Small intestine (tissue), 16 donors: ENCODE measurements around the gene NOC4L. TPM values are rescaled to one million over a fixed set of nuclear protein-coding genes. Genes with fewer than 3 reads are reported as not detected.
"Not testable (repeated sequence)": the region's sequence is repeated elsewhere in the genome, so short reads cannot be mapped to it uniquely, and the experiment has no call there.

ENCODE experiments used
- DNase-seq, 2 donors: peaks; one replicate each; pipeline versions ENCODE4 v3.0.0 to v3.0.0-alpha.2; 2013
- FAIRE-seq: peaks from 2 replicates; lab custom pipeline; 2012; peaks lifted over from hg19 to GRCh38; lab: Jason Lieb, UNC
- H3K27ac ChIP-seq, 3 donors: one replicate each; pipeline ENCODE4 v1.5.1; 2013; ENCODE audit warnings: low read length in 2 of 3, mild to moderate bottlenecking in 2 of 3, control low read depth in 1 of 3, inconsistent platforms in 1 of 3, low read depth in 1 of 3, moderate library complexity in 1 of 3
- H3K27me3 ChIP-seq, 3 donors: one replicate each; pipeline ENCODE4 v1.6.1; 2013; ENCODE audit warnings: low read length in 3 of 3, inconsistent platforms in 1 of 3; ENCODE audit not compliant: control insufficient read depth in 3 of 3, insufficient read depth in 3 of 3
- H3K36me3 ChIP-seq, 3 donors: one replicate each; pipeline ENCODE4 v1.6.1; 2013; ENCODE audit warnings: low read length in 3 of 3, inconsistent platforms in 1 of 3, low read depth in 1 of 3, mild to moderate bottlenecking in 1 of 3, moderate library complexity in 1 of 3; ENCODE audit not compliant: control insufficient read depth in 3 of 3, insufficient read depth in 2 of 3
- H3K4me1 ChIP-seq, 3 donors: one replicate each; pipeline ENCODE4 v1.6.1; 2013; ENCODE audit warnings: low read length in 2 of 3, inconsistent platforms in 1 of 3, low read depth in 1 of 3, mild to moderate bottlenecking in 1 of 3, moderate library complexity in 1 of 3; ENCODE audit not compliant: control insufficient read depth in 3 of 3, insufficient read depth in 2 of 3
- H3K4me3 ChIP-seq, 3 donors: one replicate each; pipeline ENCODE4 v1.5.1; 2013; ENCODE audit warnings: low read length in 3 of 3, control low read depth in 1 of 3, inconsistent platforms in 1 of 3, low read depth in 1 of 3, mild to moderate bottlenecking in 1 of 3, moderate library complexity in 1 of 3
- H3K9me3 ChIP-seq, 2 donors: one replicate each; pipeline ENCODE4 v1.6.1; 2013; ENCODE audit warnings: low read depth in 1 of 2, low read length in 1 of 2; ENCODE audit not compliant: control insufficient read depth in 2 of 2, insufficient read depth in 1 of 2
- WGBS, 3 donors: extraction: QIAGEN DNeasy Blood & Tissue Kit; methylation state at CpG; one replicate each; pipeline ENCODE4 v1.1.7; 2013; 5-methylcytosine and 5-hydroxymethylcytosine counted together
- long read RNA-seq, 10 donors: transcript quantifications; one replicate each; lab custom pipeline, GENCODE V29; 2026
- polyA plus RNA-seq, 4 donors: library from polyadenylated mRNA; stranded (reverse) in 3 of 4; unstranded in 1 of 4; fragments of 200-250 nt in 3 of 4; fragments of 120-200 nt in 1 of 4; gene quantifications; one replicate each; pipeline versions ENCODE4 v1.2.1 to v1.2.3, GENCODE V29; 2013
- donor health status: healthy with polysubstance abuse.
- donor health status: control.
- donor health status: control.
- donor health status: Bipolar disorder and iron deficiency.
- donor health status: healthy.

The NOC4L gene
- 10 to 100 TPM; 13.2 to 32.4 (median 27.5) TPM for polyA plus RNA-seq
- long read RNA-seq, donor 1, transcript NOC4L-201 (15 exons, 1,632 nt) = major isoform, 11 of 13 reads
- long read RNA-seq, donor 1, partial matches to known transcripts = 0 of 13 reads
- long read RNA-seq, donor 1, other reads (novel, unspliced or antisense) = 0 of 13 reads
- long read RNA-seq, donor 2, partial matches to known transcripts = 0 of 2 reads
- long read RNA-seq, donor 2, other reads (novel, unspliced or antisense) = 0 of 2 reads
- long read RNA-seq, donor 3, partial matches to known transcripts = 0 of 4 reads
- long read RNA-seq, donor 3, other reads (novel, unspliced or antisense) = 0 of 4 reads
- long read RNA-seq, donor 4 = 0 reads
- long read RNA-seq, donor 5, partial matches to known transcripts = 0 of 2 reads
- long read RNA-seq, donor 5, other reads (novel, unspliced or antisense) = 0 of 2 reads
- long read RNA-seq, donor 6, partial matches to known transcripts = 0 of 3 reads
- long read RNA-seq, donor 6, other reads (novel, unspliced or antisense) = 0 of 3 reads
- long read RNA-seq, donor 7 = 0 reads
- long read RNA-seq, donor 8, partial matches to known transcripts = 0 of 1 reads
- long read RNA-seq, donor 8, other reads (novel, unspliced or antisense) = 0 of 1 reads
- long read RNA-seq, donor 9, partial matches to known transcripts = 0 of 3 reads
- long read RNA-seq, donor 9, other reads (novel, unspliced or antisense) = 0 of 3 reads
- long read RNA-seq, donor 10, partial matches to known transcripts = 0 of 4 reads
- long read RNA-seq, donor 10, other reads (novel, unspliced or antisense) = 0 of 4 reads

DNA sequence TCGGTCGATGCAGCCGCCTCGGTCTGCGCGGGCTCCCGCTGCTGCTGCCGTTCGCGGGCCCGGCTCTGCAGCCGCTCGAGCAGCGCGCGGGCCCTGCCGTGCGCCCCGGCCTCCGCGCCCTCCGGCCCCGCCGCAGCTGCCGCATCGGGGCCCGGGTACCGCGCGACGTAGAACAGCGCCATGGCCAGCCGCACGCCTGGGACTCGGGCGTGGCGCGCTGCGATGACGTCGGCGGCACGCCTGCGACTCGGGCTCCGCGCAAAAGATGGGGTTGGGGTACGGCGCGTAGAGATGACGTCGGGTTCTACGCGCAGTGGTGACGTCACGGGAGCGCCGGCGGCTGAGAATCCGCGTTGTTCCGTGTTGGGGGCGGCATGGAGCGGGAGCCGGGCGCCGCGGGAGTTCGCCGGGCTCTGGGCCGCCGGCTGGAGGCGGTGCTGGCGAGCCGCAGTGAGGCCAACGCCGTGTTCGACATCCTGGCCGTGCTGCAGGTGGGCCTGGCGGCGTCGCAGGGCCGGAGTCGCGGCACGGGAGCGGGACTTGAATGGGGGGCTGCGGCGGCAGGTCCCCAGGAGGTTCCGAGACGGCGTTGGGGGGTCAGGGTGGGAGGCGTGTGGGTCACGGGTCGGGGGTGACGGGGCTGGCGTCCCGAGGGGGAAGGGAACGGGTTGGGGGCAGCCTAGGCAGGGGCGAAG, at the start of gene NOC4L, which contains the start of gene DDX51:
Gene NOC4L (plus strand): TSS at position 343 of the 695 bp plus-strand sequence. CDS start 32 bp downstream, at position 375.
Gene DDX51 (minus strand): TSS at position 205 of the 695 bp plus-strand sequence. CDS start 23 bp downstream, at position 182.
- no peak for FAIRE-seq
- no peaks in the 10 kb centered on the region for H3K9me3 ChIP-seq
- peaks cover 7 to 60% (median 13%) of the 10 kb centered on the region in 3 donors for H3K36me3 ChIP-seq
- H3K27ac ChIP-seq = peak within 1 kb of the TSS in 2 of 3 donors; percentile 70 to 95
- WGBS, 3 donors = 0 to 1% (median 0%) methylated on average over 69 to 100 of the region's 100 CpGs
- peak; percentile 90 to 99 for DNase-seq
- H3K27me3 ChIP-seq = no peaks in the 10 kb centered on the region
- H3K4me1 ChIP-seq = peaks cover 0 to 16% (median 0%) of the 10 kb centered on the region in 3 donors
- peak within 1 kb of the TSS; percentile 74 to 95 (median 92) for H3K4me3 ChIP-seq

- H3K4me1 ChIP-seq = no peaks in the 10 kb centered on the region
- WGBS, 3 donors = 87 to 96% (median 94%) methylated on average over 11 of the region's 11 CpGs
- no peak overlapping the region for H3K4me3 ChIP-seq
- FAIRE-seq (no peak), DNase-seq (no peak)
- H3K36me3 ChIP-seq = peaks cover 0 to 25% (median 0%) of the 10 kb centered on the region in 3 donors
- H3K27me3 ChIP-seq = no peaks in the 10 kb centered on the region
- H3K27ac ChIP-seq = no peak overlapping the region
- H3K9me3 ChIP-seq = peaks cover 0 to 4% of the 10 kb centered on the region in 2 donors
These were observed 48.5 kb upstream of the NOC4L start for GRCh38 chr12:132095520-132096409.

GRCh38 chr12:132099739-132100138, 44.5 kb upstream of the NOC4L start:
- 93 to 96% (median 95%) methylated on average over 12 of the region's 12 CpGs for WGBS, 3 donors
- Histone ChIP-seq H3K4me3 (no peak overlapping the region), H3K4me1 (no peaks in the 10 kb centered on the region), H3K27me3 (no peaks in the 10 kb centered on the region), H3K27ac (no peak overlapping the region), H3K9me3 (peaks cover 0 to 4% of the 10 kb centered on the region in 2 donors), H3K36me3 (peaks cover 0 to 29% (median 0%) of the 10 kb centered on the region in 3 donors)
- no peak for DNase-seq
- no peak for FAIRE-seq

DNA sequence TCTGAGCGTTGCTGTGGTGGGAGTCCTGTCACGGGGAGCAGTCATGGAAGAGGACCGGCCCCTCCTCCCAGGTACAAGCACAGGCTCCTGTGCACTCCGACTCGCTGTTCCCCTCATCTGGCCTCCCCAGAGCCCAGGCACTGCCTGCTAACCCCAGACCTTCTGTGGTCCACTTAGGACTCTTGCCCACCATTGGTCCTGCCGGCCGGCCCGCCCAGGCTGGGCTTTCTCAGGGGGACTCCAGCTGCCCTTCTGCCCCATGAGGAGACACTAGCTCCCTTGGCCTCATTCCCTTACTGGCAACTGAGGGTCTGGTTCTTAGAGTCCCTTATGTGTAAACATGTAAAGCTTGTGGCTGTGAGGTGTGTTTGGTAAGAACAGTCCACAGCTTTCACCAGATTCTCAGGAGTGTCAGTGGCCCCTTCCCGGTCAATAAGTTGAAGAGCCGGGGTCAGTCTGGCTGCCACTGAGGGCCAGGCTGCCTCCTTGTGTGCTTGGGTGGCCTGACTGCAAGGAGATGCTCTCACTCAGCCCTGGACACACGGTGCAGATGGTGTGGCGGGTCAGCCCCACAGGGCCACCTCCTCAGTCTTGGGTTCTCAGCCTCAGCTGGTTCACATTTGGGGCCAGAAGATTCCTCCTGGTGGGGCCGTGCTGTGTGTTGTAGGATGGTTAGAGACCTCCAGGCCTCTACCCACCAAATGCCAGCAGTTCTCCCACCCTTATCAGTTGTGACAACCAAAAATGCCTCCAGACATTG, 43.8 kb upstream of the NOC4L start:
- H3K27ac ChIP-seq = no peak overlapping the region
- FAIRE-seq = no peak
- H3K36me3 ChIP-seq = peaks cover 0 to 33% (median 0%) of the 10 kb centered on the region in 3 donors
- H3K4me3 ChIP-seq = no peak overlapping the region
- no peaks in the 10 kb centered on the region for H3K27me3 ChIP-seq
- peaks cover 0 to 4% of the 10 kb centered on the region in 2 donors for H3K9me3 ChIP-seq
- H3K4me1 ChIP-seq = no peaks in the 10 kb centered on the region
- 95 to 98% (median 95%) methylated on average over 12 to 13 of the region's 13 CpGs for WGBS, 3 donors
- no peak for DNase-seq

DNA sequence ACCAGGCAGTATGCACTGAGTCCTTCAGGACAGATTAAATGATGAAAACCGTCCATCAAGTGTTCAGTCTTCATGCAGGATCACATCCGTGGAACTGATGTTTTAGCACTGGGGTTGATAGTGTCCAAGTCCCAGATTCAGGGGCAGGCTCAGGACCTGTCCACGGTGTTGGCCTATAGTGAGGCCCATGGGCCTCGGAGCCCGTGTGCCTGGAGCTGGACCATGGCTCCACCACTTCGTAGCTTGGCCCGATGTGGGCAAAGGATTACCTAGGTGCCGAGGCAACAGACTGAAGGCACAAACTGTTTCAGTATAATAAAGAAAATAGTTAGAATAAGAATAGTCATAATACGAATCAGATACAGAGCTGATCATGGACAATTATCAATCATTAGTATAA, 42.0 kb upstream of the NOC4L start:
- Histone ChIP-seq H3K27ac (no peak overlapping the region), H3K36me3 (peaks cover 0 to 30% (median 0%) of the 10 kb centered on the region in 3 donors), H3K9me3 (no peaks in the 10 kb centered on the region), H3K4me3 (no peak overlapping the region), H3K27me3 (no peaks in the 10 kb centered on the region), H3K4me1 (no peaks in the 10 kb centered on the region)
- no peak for DNase-seq
- WGBS, 3 donors = 76 to 84% (median 78%) methylated on average over 9 of the region's 9 CpGs
- FAIRE-seq = no peak

DNA sequence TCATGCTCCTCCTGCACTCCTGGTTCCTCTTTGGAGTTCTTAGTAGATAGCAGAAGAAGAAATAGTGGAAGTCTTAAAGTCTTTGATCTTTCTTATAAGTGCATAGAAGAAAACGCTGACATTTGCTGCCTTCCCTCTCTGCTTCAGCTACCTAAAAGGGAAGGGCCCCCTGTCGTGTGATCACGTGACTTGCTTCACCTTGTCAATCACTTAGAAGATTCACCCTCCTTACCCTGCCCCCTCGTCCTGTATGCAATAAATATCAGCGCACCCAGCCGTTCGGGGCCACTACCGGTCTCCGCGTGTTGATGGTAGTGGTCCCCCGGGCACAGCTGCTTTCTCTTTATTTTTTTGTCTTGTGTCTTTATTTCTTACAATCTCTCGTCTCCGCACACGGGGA, 41.2 kb upstream of the NOC4L start:
- H3K36me3 ChIP-seq = peaks cover 0 to 30% (median 0%) of the 10 kb centered on the region in 3 donors
- H3K27me3 ChIP-seq, H3K27ac ChIP-seq, H3K4me1 ChIP-seq, H3K9me3 ChIP-seq, H3K4me3 ChIP-seq, DNase-seq, FAIRE-seq: not testable (repeated sequence)
- WGBS, 3 donors = 86 to 92% (median 87%) methylated on average over 14 of the region's 14 CpGs
